Activated CD8-positive, alpha-beta memory T cell treated with anti-CD3 and anti-CD28 coated beads, Interleukin-2, amount 50 U/mL, for 48 hours (primary cell): ENCODE results near the gene BRINP2.

Experiments used
- DNase-seq: peaks from one replicate; pipeline ENCODE4 v3.0.0-alpha.2; 2020

BRINP2 gene

DNA sequence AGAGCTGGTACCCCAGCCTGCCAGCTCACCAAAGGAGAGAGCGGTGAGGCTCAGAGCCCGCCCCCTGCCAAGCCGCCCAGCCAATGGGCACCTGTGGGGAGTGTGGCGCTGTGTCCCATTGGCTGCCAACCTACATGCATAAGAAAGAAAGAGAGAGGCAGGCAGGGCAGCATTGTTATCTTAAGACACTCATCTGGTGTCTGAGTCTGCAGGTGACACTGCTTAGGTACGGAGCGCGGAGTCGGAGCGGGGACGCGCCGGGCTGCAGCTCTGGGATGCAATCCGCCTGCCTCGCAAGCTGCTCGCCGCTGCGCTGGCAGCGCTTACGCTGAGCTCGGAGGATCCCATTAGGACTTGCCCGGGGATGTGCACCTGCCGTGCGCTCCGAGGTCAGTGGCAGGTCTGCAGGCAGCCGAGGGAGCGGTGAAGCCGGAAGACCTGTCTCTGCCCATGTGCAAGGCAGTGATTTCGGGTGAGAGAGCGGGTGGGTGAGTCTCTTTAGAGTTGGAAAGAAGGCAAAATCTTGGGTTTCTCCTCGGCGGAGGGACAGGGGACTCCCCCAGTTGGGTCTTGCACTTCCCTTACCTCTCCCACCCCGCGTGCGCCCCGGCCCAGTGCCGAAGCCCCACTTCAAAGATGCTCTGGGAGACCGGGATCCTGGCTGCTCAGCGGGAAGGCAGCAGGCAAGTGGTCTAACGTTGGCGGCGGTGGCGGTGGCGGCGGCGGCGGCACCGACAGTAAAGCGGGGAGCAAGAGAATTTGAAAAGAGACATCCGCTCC lies at the start of gene BRINP2:
Gene BRINP2, plus strand, starts transcription at position 203 of the 780 bp plus-strand sequence. CDS start 58,919 bp downstream, outside the sequence.
- peak; percentile 48 for DNase-seq

- DNase-seq = no peak
Measured at GRCh38 chr1:177122461-177123251, 48.1 kb upstream of the BRINP2 start.

DNA sequence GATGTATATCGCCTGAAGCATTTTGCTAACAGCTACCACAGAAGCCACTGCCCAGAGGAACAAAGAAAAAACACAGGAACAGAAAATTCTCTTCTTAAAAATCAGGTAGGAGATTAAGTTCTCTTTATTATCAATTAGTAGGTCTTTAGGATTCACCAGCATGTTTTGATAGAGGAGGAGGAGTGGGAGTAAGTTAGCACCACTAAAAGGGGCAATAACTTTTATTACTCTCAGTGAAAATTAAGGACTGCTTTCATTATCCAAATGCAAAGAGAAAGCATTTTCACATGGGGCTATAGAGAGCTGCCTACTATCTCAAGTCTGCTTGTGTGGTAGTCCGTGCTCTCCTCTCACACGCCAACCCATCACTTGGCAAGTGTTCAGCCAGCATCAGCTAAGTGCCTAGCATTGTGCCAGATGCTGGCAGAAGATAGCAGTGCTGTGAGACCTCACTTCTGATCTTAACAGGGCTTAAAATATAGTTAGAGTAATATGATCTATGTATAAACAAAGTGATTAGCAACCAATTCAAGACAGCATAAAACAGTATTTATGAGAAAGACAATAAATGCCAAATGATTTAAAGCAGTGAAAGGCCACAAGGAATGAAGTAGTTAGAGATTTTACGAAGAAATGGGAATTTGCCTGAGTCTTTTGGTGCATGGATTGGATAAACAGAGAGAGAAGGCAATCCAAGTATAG lies 46.0 kb upstream of the BRINP2 start:
- no peak for DNase-seq

DNA sequence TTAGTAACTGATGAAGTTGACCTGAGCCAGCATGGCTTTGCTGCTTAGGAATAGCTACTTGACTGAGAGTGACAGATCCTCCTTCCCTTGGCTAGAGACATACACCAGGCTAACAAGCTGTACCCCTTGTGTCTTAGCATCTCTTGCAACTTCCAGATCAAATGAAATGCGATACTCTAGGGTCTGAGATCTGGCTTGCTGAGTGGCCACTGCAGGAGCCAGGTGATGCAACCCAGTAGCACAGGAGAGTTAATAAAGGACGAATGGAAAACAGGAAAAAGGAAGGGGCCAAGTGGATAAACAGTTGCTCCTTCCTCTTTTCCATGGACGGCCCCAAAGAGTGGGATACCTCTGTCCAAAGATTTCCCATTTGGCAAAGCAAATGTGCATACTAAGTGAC lies 44.5 kb upstream of the BRINP2 start:
- DNase-seq = no peak

- no peak for DNase-seq
Measured at GRCh38 chr1:177128665-177129281, 42.0 kb upstream of the BRINP2 start.

DNA sequence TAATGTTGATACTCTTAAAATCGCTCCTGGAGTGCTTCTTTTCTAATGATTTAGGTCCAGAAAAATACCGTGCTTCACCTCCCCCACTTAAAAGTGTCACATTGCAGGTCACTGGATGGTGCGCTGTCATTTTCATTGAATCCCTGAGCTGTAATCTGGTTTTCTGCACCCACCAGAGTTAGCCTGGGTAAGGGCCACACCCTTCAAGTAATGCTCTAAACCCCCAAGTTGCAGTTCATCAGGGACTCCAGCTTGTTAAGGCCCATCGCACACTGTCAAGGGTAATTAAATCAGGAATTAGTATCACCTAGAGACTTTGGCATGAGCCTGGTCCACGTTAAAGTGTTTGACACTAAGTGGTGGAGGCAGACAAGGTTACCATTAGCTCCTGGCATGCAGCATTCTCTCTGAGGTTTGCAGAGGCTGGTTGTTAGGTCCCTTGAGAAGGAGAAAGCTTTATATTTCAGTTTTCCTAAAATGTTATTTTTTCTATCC lies 40.3 kb upstream of the BRINP2 start:
- DNase-seq = no peak

GRCh38 chr1:177131723-177132122 lies 39.0 kb upstream of the BRINP2 start:
- no peak for DNase-seq

DNA sequence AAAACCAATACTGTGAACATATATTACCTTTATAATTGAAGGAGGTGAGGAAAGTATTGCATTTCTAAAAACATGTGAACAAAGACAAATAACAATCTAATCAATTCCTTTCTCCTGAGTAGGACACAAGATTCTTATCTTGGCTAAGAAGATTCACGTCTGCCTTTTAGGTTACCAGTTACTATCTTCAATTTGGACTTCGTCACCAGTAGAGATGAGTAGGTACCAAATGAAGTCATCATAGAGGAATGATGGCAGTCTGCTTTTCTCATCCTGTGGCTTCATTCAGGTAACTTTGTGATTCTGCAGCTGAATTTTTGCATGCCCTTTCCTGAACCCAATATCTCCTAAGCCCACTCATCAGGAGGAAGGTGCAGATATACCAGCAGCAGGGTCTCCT lies 38.6 kb upstream of the BRINP2 start:
- DNase-seq = no peak

- no peak for DNase-seq
Measured at GRCh38 chr1:177133977-177134538, 36.7 kb upstream of the BRINP2 start.

DNA sequence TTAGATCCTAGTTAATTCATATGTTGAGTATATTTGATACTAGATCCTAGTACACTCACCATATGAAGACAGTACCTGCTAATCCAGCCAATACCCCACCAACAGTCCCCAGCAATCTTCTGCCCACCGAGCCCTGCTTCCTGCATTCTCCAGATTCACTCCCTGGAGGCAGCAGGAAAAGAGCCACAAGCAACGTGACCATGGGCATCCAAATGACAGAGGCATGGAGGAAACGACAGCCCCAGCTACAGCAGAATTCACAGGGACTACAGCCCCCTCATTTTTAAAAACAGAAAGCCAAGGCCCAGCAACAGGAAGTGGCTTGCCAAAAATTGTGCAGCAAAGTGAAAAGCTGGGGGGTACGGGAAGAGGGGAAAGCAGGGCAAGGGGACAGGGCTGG lies 35.5 kb upstream of the BRINP2 start:
- DNase-seq = no peak

DNA sequence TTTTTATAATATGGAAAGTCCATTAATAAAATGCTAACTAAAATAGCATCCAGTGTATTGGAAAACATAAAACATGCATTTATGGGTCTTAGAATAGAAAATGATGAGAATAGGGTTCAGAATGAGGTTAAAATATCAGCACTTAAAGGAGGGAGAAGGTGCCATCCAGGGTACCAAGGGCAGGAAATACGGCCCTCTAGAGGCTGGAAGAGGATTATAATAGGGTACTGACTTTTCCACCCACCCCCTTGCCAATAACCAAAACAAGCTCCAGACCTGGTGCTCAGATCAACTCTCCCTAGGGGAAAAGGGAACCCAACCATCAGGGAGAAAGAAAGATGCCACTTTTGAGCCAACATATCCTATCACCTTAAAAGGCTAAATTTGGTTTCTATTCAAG lies 32.9 kb upstream of the BRINP2 start:
- no peak for DNase-seq

GRCh38 chr1:177138347-177138746 lies 32.4 kb upstream of the BRINP2 start:
- DNase-seq = no peak

GRCh38 chr1:177142010-177142409 lies 28.7 kb upstream of the BRINP2 start:
- DNase-seq = no peak

GRCh38 chr1:177142791-177143271 lies 27.9 kb upstream of the BRINP2 start:
- no peak for DNase-seq

DNA sequence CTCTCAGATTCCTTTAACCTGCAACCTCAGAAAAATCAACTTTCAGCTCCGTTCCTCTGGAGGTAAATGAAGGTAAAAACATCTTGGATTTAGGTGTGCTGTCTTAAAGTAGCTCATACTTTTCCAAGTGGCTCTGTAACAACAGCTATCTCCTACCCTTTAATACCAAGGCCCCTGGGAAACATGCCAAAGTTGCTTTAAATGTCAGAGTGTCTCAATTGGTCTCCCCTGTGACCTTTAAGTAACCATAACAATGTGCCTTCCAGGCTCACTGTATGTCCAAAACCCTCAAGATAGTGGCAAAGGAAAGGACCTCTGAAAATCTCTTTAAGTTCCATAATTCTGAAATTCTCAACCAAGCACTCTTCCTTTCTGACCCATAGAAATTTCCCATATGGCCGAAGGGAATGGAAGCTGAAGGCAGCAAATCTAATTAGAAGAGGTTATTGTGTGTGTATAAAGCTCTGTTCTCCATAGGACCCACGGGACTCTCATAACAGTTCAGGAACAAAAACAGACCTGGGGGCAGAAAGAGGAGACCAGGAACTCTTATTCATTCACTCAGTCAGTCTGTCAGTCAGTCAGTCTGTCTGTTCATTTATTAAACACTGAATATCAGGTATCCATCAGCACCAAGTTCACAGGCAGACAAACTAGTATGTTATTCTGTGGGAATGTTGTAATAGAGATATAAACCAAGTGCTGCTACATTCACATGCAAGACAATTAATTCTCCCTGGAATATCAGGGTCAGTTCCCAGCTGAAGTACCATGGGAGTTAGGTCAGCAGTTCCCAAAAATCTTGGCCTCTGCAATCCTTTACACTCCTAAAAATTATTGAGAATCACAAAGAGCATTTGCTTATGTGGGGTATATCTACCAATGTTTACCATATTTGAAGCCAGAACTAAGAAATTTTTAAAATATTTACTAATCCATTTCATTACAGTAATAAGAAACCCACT lies 25.4 kb upstream of the BRINP2 start:
- DNase-seq = no peak

DNA sequence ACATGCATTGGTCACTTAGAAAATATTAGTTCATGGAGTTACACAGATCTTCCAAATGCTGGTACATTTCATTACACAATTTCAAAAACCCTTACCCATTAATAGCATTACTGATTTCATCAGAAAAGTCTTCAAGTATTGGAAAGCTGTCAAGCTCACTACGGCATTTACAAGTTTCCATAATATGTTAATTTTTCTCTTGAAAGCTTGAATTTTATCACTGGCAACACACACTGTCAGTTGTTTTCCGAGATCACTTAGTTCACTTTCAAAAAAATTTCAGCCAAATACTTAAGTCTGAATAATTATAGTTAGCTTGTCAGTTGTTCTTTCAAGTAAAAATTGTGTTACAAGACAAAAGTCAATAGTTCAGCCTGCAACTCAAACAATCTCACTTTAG lies 24.3 kb upstream of the BRINP2 start:
- DNase-seq = no peak

- DNase-seq = no peak
Measured at GRCh38 chr1:177162243-177162642, 8.5 kb upstream of the BRINP2 start.

DNA sequence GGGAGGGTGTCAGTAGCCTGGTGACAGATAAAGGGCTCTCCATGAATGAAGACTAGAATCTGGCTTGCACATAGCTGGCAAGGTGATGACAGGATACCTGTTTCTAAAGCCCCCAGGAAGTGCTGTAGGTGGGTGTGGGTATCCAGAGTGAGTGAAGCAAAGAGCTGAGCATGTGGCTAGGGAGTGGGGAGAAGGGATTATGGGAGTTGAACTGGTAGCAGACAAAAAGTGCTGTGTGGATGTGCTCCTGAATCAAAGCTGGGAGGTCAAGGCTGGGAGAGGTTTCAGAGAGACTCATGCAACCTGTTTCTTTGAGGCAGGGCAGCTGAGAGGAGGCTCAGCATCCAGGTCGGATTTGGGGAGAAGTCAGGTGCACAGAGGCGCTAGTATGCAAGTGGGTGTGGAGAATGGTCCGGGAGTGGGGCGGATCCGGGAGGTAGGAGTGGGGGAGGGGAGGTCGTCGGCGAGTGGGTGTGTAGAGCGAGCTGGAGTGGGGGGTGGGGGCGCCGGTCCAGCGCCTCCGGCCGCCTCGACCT lies 6.8 kb upstream of the BRINP2 start:
- DNase-seq = no peak

DNA sequence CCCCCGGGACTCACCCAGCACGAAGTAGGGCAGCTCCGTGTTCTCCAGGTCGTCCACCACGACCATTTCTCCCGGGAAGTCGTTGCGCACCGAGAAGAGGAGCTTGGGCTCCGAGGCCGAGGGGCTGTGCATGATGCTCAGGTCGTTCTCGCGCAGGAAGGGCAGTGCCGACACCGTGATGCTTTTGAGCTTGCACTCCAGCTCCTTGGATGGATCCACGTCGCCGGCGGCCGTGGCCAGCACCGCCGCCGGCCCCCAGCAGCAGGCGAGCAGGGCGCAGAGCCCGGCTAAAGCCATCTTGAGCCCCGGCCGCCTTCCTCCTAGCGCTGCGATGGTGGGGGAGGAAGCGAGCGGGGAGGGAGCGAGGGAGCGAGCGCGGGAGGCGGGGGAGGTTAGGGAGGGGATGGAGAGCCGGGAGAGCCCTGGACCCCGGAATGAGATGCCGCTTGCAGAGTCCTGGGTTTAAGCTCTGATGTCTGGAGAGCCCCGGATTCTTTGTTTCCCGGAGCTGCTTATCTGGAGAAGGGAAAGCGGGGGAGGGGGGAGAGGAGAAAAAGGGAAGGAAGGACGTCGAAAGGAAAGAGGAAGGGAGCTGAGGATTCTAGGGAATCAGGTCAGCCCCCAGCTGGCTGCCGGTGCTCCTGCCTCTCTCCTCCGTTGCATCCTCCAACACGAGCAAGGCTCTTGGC lies 6.2 kb upstream of the BRINP2 start, which contains the start of gene ASTN1:
Gene ASTN1, minus strand, starts transcription at position 333 of the 689 bp plus-strand sequence. Its CDS starts 36 bp downstream, at position 297.
- DNase-seq = no peak

DNA sequence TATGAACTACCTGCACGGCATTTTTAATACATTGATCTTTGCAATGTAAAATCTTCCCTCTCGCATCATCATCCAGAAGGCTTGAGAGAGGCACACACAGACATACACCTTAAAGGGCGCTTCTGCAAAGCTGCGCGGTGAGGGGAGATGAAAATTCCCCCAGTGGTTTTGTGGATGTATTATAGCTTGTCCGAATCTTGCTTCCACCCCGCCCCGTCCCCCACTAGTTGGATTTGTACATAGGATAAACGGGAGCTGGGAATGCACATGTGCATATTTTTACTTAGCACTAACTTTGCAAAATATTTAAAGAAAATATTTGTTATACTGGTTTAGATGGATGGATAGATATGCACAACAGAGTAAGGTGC lies 5.7 kb upstream of the BRINP2 start:
- DNase-seq = no peak
